ENCODE data around the gene IQCM. TPM values are rescaled to one million over a fixed set of nuclear protein-coding genes. Genes with fewer than 3 reads are reported as not detected.

Gene IQCM
- polyA plus RNA-seq, 3 donors: not detected

DNA sequence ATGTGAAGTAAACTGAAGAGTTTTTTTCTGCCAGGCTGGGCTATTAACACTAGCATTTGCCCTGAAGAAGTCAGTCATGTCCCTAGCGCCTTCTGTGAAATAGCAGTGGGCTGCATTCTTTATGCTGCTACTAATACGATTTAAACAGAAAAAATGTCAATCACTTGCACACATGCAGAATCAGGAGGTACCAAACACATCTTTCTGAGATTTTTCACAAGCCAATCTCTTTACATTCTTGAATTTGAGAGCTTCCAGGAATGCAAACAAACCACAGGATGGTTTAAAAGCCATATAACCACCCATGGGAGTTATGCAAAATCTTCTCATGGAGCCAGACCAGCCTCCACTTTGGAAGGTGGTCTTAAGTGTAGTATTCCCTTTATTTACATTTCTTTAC, 220.1 kb downstream of the IQCM start:
- Mint-ChIP-seq H3K4me1 (no peaks in the 10 kb centered on the region), H3K4me3 (no peak overlapping the region), H3K27me3 (ENCODE audit: low read depth in 3 of 3) (no peaks in the 10 kb centered on the region), H3K9me3 (peaks cover under 1 to 17% (median 7%) of the 10 kb centered on the region in 7 donors), H3K27ac (no peak overlapping the region), H3K36me3 (no peaks in the 10 kb centered on the region)
- intact Hi-C loops (cut with micrococcal nuclease): no loop called here
- DNase-seq: no peak
- H3K4me2 ChIP-seq (replicated peaks; ENCODE audit: extremely low read depth, low read length, poor library complexity, severe bottlenecking): no peak overlapping the region
- H3K27ac ChIP-seq (ENCODE audit: low read depth in 1 of 2, low read length in 2 of 2): no peak overlapping the region
- H3K9ac ChIP-seq (ENCODE audit: insufficient read depth, low read length, poor library complexity, severe bottlenecking): no peak overlapping the region
- no peaks in the 10 kb centered on the region for H3K4me1 ChIP-seq (ENCODE audit: control insufficient read depth in 1 of 2, insufficient read depth in 2 of 2, low read length in 2 of 2)
- H3K27me3 ChIP-seq (ENCODE audit: control insufficient read depth in 2 of 2, insufficient read depth in 2 of 2, low read length in 2 of 2): no peaks in the 10 kb centered on the region
- H3K79me2 ChIP-seq (ENCODE audit: insufficient read depth, low read length): no peaks in the 10 kb centered on the region
- no peak overlapping the region for H2AFZ ChIP-seq (ENCODE audit: insufficient read depth, low read depth, low read length, poor library complexity, severe bottlenecking)
- no peak overlapping the region for H3K4me3 ChIP-seq (replicated peaks in 1 of 3; ENCODE audit: low read depth in 2 of 3, low read length in 3 of 3)
- no peaks in the 10 kb centered on the region for H4K20me1 ChIP-seq (ENCODE audit: insufficient read depth, low read length)
- TF ChIP-seq, protein P1, sequence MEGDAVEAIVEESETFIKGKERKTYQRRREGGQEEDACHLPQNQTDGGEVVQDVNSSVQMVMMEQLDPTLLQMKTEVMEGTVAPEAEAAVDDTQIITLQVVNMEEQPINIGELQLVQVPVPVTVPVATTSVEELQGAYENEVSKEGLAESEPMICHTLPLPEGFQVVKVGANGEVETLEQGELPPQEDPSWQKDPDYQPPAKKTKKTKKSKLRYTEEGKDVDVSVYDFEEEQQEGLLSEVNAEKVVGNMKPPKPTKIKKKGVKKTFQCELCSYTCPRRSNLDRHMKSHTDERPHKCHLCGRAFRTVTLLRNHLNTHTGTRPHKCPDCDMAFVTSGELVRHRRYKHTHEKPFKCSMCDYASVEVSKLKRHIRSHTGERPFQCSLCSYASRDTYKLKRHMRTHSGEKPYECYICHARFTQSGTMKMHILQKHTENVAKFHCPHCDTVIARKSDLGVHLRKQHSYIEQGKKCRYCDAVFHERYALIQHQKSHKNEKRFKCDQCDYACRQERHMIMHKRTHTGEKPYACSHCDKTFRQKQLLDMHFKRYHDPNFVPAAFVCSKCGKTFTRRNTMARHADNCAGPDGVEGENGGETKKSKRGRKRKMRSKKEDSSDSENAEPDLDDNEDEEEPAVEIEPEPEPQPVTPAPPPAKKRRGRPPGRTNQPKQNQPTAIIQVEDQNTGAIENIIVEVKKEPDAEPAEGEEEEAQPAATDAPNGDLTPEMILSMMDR (IDR thresholded peaks at IDR 0.05): no peak
- 85% methylated on average over 2 of the region's 2 CpGs for WGBS (ENCODE audit: insufficient coverage)
- peaks cover 0 to 2% of the 10 kb centered on the region in 2 donors for H3K9me3 ChIP-seq (replicated peaks in 1 of 2; ENCODE audit: control insufficient read depth in 1 of 2, insufficient read depth in 1 of 2, low read length in 2 of 2)
- H3K36me3 ChIP-seq (replicated peaks in 1 of 2; ENCODE audit: control insufficient read depth in 1 of 2, insufficient read depth in 2 of 2, low read length in 2 of 2): no peaks in the 10 kb centered on the region

GRCh38 chr4:149589826-149590225, 225.8 kb downstream of the IQCM start:
- no peaks in the 10 kb centered on the region for H3K4me1 ChIP-seq (ENCODE audit: control insufficient read depth in 1 of 2, insufficient read depth in 2 of 2, low read length in 2 of 2)
- no peaks in the 10 kb centered on the region for H3K9me3 ChIP-seq (replicated peaks in 1 of 2; ENCODE audit: control insufficient read depth in 1 of 2, insufficient read depth in 1 of 2, low read length in 2 of 2)
- no peaks in the 10 kb centered on the region for H4K20me1 ChIP-seq (ENCODE audit: insufficient read depth, low read length)
- Mint-ChIP-seq H3K27ac (no peak overlapping the region), H3K4me1 (no peaks in the 10 kb centered on the region), H3K4me3 (no peak overlapping the region), H3K9me3 (peaks cover 4 to 14% (median 8%) of the 10 kb centered on the region in 7 donors), H3K36me3 (no peaks in the 10 kb centered on the region), H3K27me3 (ENCODE audit: low read depth in 3 of 3) (no peaks in the 10 kb centered on the region)
- H3K27ac ChIP-seq (ENCODE audit: low read depth in 1 of 2, low read length in 2 of 2): no peak overlapping the region
- no peak overlapping the region for H3K9ac ChIP-seq (ENCODE audit: insufficient read depth, low read length, poor library complexity, severe bottlenecking)
- no peak for DNase-seq
- intact Hi-C loops (cut with micrococcal nuclease): no loop called here
- H3K36me3 ChIP-seq (replicated peaks in 1 of 2; ENCODE audit: control insufficient read depth in 1 of 2, insufficient read depth in 2 of 2, low read length in 2 of 2): no peaks in the 10 kb centered on the region
- H3K27me3 ChIP-seq (ENCODE audit: control insufficient read depth in 2 of 2, insufficient read depth in 2 of 2, low read length in 2 of 2): no peaks in the 10 kb centered on the region
- WGBS (ENCODE audit: insufficient coverage): no CpG with 5 or more reads among the region's 1 CpG
- H3K4me3 ChIP-seq (replicated peaks in 1 of 3; ENCODE audit: low read depth in 2 of 3, low read length in 3 of 3): no peak overlapping the region
- TF ChIP-seq, protein P1 (IDR thresholded peaks at IDR 0.05): no peak
- H3K4me2 ChIP-seq (replicated peaks; ENCODE audit: extremely low read depth, low read length, poor library complexity, severe bottlenecking): no peak overlapping the region
- H2AFZ ChIP-seq (ENCODE audit: insufficient read depth, low read depth, low read length, poor library complexity, severe bottlenecking): no peak overlapping the region
- no peaks in the 10 kb centered on the region for H3K79me2 ChIP-seq (ENCODE audit: insufficient read depth, low read length)

Data from CD14-positive monocyte (primary cell).